Measurements from ENCODE around the gene SLC66A2.

- TF ChIP-seq CTCF (IDR thresholded peaks at IDR 0.05) (no peak), EZH2phosphoT487 (IDR thresholded peaks at IDR 0.05) (no peak), EZH2 (IDR thresholded peaks at IDR 0.05) (no peak)
Measured at GRCh38 chr18:79991494-79991893, 40.0 kb upstream of the SLC66A2 start.
